Esophagus squamous epithelium (tissue), 5 donors: ENCODE data around the gene SLC25A33. TPM values are rescaled to one million over a fixed set of nuclear protein-coding genes. Genes with fewer than 3 reads are reported as not detected.
A peak's percentile ranks its signal among the peaks of the same experiment; 100 is the strongest.

Experiments
- DNase-seq: peaks from one replicate; lab custom pipeline; 2025; lab: John Stamatoyannopoulos, UW
- H3K27ac ChIP-seq, 4 donors: fragments of 200-600 bp; sonication (generic); one replicate each; pipeline ENCODE4 v1.5.1; 2016 to 2019; ENCODE audit warnings: mild to moderate bottlenecking in 1 of 4
- H3K27me3 ChIP-seq, 4 donors: fragments of 200-600 bp; sonication (generic); 1 replicate in 3 of 4; 2 replicates in 1 of 4; pipeline versions ENCODE4 v1.5.1 to v1.6.0; 2017 to 2021; ENCODE audit warnings: antibody characterized with exemption in 1 of 4
- H3K36me3 ChIP-seq, 3 donors: fragments of 200-600 bp; sonication (generic); one replicate each; pipeline ENCODE4 v1.5.1; 2016 to 2019
- H3K4me1 ChIP-seq, 3 donors: fragments of 200-600 bp; sonication (generic); one replicate each; pipeline ENCODE4 v1.5.1; 2017 to 2019
- H3K4me3 ChIP-seq, 4 donors: fragments of 200-600 bp; sonication (generic); 1 replicate in 3 of 4; 2 replicates in 1 of 4; pipeline ENCODE4 v1.5.1; 2016 to 2019; ENCODE audit warnings: mild to moderate bottlenecking in 2 of 4, moderate library complexity in 1 of 4
- H3K9me3 ChIP-seq, 3 donors: fragments of 200-600 bp; sonication (generic); one replicate each; pipeline ENCODE4 v1.5.1; 2016 to 2019
- CTCF ChIP-seq, 6 experiments: fragments of 450-650 bp in 4 of 6; fragments of 200-600 bp in 2 of 6; sonication (generic) in 2 of 6; IDR thresholded peaks; one replicate each; pipeline ENCODE4 v1.5.1; 2016 to 2019; ENCODE audit warnings: antibody characterized with exemption in 6 of 6, mild to moderate bottlenecking in 4 of 6, moderate library complexity in 4 of 6
- POLR2A ChIP-seq, 4 donors: fragments of 450-650 bp; IDR thresholded peaks; one replicate each; pipeline ENCODE4 v1.6.1; 2017; ENCODE audit warnings: antibody characterized with exemption in 4 of 4, mild to moderate bottlenecking in 4 of 4, moderate library complexity in 3 of 4
- WGBS, 2 donors: methylation state at CpG; one replicate each; pipeline ENCODE4 v1.1.5; 2018; 5-methylcytosine and 5-hydroxymethylcytosine counted together
- intact Hi-C: fragments of 100-400 bp; cut with DNase I; formaldehyde crosslinking; loops from one replicate; pipeline ENCODE4 v1.15.0; 2022
- total RNA-seq, 4 donors: library from RNA; depleted of rRNA; stranded (reverse); fragments of >200 nt; gene quantifications; one replicate each; pipeline ENCODE4 v1.1.0, GENCODE V29; 2016
- donor health status: DM: yes; HTN: yes; CAD: no.

The SLC25A33 gene
- total RNA-seq, 4 donors from 2014 or later = 4.2 to 7.2 (median 5.7) TPM

DNA sequence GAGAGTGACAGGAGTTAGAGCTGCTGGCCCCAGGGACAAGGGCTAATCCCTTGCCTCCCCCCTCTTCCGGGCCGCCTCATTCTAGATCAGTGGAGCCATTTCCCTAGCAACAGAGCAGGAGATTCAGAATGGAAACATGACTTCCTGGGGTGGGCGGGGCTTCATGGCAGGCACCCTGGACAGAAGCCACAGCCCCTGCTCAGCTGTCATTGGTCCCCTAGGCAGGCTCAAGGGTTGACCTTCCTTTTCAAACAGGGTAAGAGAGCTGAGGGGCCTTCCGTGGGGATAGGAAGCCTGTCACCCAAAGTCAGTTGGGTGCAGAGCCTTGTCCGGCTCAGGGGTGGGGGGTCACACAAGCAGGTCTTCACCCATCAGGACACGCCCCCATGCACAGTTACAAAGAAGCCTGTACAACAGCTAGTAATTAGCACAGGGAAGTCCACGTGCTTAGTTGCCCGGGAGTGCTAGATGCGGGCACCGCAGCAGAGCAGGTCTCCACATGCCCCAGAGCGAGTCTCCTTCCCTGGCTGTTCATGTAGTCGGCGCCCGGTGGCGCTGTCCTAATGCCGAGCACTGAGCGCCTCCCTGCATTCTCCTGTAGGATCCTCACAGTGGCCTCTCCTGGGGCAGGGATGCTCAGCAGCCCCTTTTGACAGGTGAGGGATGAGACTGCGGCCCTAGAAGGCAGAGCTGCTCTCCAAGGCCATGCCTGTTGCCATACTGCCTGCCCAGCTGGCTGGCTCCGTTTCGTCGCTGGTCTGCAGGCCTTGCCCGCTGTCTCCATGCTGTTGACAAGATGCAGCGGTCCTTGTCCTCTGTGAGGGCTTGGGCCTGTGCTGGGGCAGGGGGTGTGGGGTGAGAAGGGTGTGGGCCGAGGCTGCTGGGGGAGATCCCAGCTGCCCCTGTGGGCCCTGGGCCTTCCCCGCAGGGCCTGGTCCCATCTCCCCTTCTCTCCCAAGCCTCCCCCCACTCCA lies 54.5 kb downstream of the SLC25A33 start:
- Histone ChIP-seq H3K36me3 (peaks cover 0 to 22% (median 4%) of the 10 kb centered on the region in 3 donors), H3K27me3 (no peaks in the 10 kb centered on the region), H3K9me3 (no peaks in the 10 kb centered on the region), H3K4me3 (peak overlapping the region in 1 of 4 donors; percentile 15), H3K27ac (peak overlapping the region; percentile 34 to 66 (median 40)), H3K4me1 (peaks cover 32 to 53% (median 35%) of the 10 kb centered on the region in 3 donors)
- intact Hi-C loops = no loop called here
- no peak for TF ChIP-seq POLR2A (IDR thresholded peaks at IDR 0.05)
- peak in 5 of 6 experiments; percentile 33 to 85 (median 67) for TF ChIP-seq CTCF (IDR thresholded peaks at IDR 0.05)
- DNase-seq = no peak
- 50 to 65% methylated on average over 8 of the region's 25 CpGs for WGBS, 2 donors

GRCh38 chr1:9594471-9595155 lies 55.3 kb downstream of the SLC25A33 start:
- WGBS, 2 donors = 100% methylated on average over 4 of the region's 20 CpGs; no CpG with 5 or more reads in 1 of the 2 donors
- Histone ChIP-seq H3K4me1 (peaks cover 29 to 48% (median 32%) of the 10 kb centered on the region in 3 donors), H3K36me3 (peaks cover 0 to 30% (median 4%) of the 10 kb centered on the region in 3 donors), H3K9me3 (no peaks in the 10 kb centered on the region), H3K4me3 (no peak overlapping the region), H3K27ac (no peak overlapping the region), H3K27me3 (no peaks in the 10 kb centered on the region)
- TF ChIP-seq POLR2A (IDR thresholded peaks at IDR 0.05) = no peak
- no peak for TF ChIP-seq CTCF (IDR thresholded peaks at IDR 0.05)
- intact Hi-C loops = no loop called here
- DNase-seq = no peak

DNA sequence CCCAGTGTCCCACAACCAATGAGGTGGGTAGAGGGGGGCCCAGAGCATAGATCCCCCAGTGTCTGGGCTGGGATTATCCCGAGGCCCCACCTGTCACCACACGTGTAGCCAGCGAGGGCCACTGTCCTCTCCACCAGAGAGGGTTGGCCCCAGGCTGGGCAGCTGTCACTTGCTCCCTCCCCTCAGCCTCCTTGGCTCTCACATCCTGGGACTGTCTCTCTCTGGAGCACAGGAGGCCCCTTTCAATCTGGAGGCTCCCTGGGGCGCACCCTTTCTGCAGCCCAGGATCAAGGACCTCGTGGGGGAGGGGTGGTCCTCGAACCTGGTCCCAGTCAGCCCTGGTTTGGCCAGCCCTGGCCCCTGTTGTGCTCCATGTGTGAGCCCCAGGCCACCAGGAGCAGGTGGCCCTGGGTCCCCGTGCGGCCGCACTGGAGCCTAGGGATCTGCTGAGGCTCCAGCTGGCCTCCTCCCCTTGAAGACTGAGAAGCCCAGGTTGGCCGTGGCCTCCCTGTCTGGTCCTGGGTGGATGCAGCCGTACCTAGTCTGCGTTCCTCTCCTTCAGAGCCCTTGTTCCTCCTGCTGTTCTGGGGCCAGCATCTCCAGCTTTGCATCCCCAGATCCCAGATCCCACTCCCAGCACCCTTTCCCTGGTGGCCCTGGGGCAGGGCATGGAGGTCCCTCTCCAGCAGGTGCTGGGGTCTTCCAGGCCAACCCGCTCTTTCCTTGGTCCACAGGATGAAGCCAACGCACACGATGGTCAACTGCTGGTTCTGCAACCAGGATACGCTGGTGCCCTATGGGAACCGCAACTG lies 56.1 kb downstream of the SLC25A33 start:
- Histone ChIP-seq H3K36me3 (peaks cover 0 to 37% (median 4%) of the 10 kb centered on the region in 3 donors), H3K4me3 (no peak overlapping the region), H3K4me1 (peaks cover 23 to 40% (median 24%) of the 10 kb centered on the region in 3 donors), H3K27me3 (no peaks in the 10 kb centered on the region), H3K27ac (no peak overlapping the region), H3K9me3 (no peaks in the 10 kb centered on the region)
- WGBS, 2 donors = 60 to 90% methylated on average over 1 to 3 of the region's 17 CpGs
- intact Hi-C loops = no loop called here
- DNase-seq = no peak
- no peak for TF ChIP-seq POLR2A (IDR thresholded peaks at IDR 0.05)
- no peak for TF ChIP-seq CTCF (IDR thresholded peaks at IDR 0.05)

GRCh38 chr1:9595968-9596340 lies 56.7 kb downstream of the SLC25A33 start:
- intact Hi-C loops = no loop called here
- WGBS, 2 donors = 94 to 95% methylated on average over 4 to 10 of the region's 12 CpGs

More at GRCh38 chr1:9595968-9596340, 56.7 kb downstream of the SLC25A33 start:
- H3K4me3 ChIP-seq = no peak overlapping the region
- H3K27ac ChIP-seq = no peak overlapping the region
- TF ChIP-seq CTCF (IDR thresholded peaks at IDR 0.05) (no peak), POLR2A (IDR thresholded peaks at IDR 0.05) (no peak)
- peaks cover 22 to 35% (median 23%) of the 10 kb centered on the region in 3 donors for H3K4me1 ChIP-seq
- H3K27me3 ChIP-seq = no peaks in the 10 kb centered on the region
- H3K9me3 ChIP-seq = no peaks in the 10 kb centered on the region
- peaks cover 4 to 43% (median 6%) of the 10 kb centered on the region in 3 donors for H3K36me3 ChIP-seq
- DNase-seq = no peak
